OCI-LY1 (cell line): ENCODE measurements around the gene SV2C.

ENCODE experiments used
- EZH2 ChIP-seq: fragments of 200-600 bp; sonication (generic), shearing (Covaris generic); IDR thresholded peaks from 2 replicates; pipeline ENCODE4 v1.8.0; 2017; ENCODE audit warnings: borderline replicate concordance, mixed run types, mild to moderate bottlenecking, antibody characterized with exemption, low read length, moderate library complexity, mixed read lengths
- TF ChIP-seq, protein P1 (sequence below): fragments of 200-600 bp; sonication (generic), shearing (Covaris generic); IDR thresholded peaks from 2 replicates; pipeline ENCODE4 v1.5.1; 2017; ENCODE audit warnings: mild to moderate bottlenecking, antibody characterized with exemption, low read length, moderate library complexity, mixed read lengths

DNA sequence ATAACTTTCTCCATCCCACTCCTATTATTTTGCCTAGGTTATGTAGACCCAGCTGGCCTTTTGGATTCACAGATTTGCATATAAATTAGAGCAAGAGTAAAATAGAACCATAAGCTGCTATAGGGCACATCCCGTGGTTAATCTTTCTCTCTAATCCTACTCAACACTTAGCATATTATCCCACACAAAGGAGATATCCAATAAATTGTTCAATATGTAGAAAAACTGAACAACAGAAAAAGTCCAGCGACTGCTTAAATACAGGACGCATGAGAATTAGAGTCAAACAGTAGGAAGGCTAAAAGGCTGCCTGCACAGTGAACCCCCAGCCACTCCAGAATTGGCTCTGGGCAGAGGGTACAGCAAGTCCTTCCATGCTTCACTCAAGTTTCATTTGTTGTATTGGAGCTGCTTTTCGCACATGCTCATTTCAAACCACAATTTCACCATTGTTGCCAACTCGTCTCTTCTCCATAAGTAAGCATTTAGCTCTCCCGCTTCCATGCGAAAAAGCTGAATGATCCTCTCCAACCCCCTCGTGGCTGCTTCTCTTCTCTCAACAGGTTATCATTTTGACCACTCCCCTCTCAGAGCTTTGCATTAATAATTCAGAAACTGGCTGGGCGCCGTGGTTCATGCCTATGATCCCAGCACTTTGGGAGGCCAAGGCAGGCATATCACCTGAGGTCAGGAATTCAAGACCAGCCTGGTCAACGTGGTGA, 305.8 kb downstream of the SV2C start:
- TF ChIP-seq, protein P1, sequence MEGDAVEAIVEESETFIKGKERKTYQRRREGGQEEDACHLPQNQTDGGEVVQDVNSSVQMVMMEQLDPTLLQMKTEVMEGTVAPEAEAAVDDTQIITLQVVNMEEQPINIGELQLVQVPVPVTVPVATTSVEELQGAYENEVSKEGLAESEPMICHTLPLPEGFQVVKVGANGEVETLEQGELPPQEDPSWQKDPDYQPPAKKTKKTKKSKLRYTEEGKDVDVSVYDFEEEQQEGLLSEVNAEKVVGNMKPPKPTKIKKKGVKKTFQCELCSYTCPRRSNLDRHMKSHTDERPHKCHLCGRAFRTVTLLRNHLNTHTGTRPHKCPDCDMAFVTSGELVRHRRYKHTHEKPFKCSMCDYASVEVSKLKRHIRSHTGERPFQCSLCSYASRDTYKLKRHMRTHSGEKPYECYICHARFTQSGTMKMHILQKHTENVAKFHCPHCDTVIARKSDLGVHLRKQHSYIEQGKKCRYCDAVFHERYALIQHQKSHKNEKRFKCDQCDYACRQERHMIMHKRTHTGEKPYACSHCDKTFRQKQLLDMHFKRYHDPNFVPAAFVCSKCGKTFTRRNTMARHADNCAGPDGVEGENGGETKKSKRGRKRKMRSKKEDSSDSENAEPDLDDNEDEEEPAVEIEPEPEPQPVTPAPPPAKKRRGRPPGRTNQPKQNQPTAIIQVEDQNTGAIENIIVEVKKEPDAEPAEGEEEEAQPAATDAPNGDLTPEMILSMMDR: no peak
- TF ChIP-seq EZH2: no peak
